HTR-8/SVneo (cell line): ENCODE results near the gene PCNX2.

Experiments
- DNase-seq: peaks from one replicate; pipeline ENCODE4 v3.0.0; 2011; ENCODE audit warnings: low spot score, mixed read lengths; ENCODE audit not compliant: insufficient read length
- FAIRE-seq: peaks from 2 replicates; lab custom pipeline; 2011; peaks lifted over from hg19 to GRCh38; lab: Jason Lieb, UNC

Gene PCNX2, protein sequence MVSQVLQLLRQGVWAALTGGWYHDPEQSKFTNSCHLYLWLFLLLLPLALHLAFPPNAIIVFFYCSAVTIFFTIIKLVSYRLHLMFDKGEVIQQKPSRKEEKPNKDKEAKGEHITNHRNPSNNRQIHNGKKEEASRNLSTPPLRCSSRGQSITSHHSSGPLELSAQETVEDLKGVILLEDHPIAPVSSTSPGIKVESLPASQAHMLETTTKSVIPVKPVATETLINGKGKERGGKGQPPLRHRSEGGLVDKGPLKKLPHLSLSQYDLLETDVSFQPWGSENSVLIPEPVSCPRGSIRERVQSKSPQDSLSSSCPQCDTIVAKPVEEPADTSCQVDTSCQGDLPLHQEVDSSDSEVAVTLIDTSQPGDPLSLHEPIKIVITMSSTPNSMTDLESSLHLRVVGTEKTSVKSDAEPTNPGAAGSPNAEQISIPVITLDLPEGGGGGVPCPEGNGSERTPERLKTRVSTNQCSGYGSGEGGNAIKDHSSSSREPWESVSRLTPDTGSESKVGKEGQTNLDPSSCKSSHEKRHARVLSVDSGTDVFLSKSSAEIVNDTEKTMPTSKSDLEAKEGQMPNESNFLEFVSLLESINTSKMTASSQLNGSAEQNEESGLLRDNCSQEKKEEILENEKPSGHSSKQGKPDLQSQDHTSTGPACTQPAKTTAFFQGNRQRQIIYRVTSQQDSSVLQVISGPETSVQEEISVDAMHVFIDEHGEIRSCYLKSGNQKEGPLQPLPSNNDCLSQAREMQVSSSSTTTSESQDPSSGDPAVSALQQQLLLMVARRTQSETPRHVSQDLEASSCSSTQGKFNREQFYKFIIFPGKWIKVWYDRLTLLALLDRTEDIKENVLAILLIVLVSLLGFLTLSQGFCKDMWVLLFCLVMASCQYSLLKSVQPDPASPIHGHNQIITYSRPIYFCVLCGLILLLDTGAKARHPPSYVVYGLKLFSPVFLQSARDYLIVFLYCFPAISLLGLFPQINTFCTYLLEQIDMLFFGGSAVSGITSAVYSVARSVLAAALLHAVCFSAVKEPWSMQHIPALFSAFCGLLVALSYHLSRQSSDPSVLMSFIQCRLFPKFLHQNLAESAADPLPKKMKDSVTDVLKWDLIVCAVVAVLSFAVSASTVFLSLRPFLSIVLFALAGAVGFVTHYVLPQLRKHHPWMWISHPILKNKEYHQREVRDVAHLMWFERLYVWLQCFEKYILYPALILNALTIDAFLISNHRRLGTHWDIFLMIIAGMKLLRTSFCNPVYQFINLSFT (N-terminal part only)

DNA sequence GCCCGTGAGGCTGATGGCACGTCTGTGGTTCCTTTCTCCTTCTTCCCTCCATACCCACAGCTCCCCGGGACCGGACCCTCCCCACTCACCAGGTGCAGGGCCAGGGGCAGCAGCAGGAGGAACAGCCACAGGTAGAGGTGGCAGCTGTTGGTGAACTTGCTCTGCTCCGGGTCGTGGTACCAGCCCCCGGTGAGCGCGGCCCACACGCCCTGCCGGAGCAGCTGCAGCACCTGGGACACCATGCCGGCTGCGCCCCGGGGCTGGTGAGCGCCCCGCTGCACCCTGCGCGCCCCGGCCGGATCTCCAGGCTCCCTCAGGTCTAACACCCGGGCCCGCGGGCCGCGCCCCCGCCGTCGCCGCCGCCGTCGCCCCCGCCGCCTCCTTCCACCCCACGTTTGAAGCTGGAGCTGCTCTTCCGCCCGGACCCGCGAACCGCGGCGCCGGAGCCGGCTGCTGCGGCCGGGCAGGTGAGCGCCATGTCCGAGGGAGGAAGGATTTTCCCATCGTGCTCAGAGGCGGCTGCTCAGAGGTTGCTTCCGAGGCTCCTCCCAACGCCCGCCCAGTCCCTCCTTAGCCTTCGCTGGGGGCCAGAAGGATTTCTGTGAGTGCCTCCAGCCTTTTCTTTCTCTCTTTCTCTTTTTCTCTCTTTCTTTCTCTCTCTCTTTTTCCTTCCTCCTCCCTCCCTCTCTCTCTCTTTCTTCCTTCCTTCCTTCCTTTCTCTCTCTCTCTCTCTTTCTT lies at the start of gene PCNX2:
TSS of gene PCNX2 (minus strand) at position 489 of the 738 bp plus-strand sequence. CDS start at position 242, 247 bp downstream.
- DNase-seq = peak; percentile 82
- peak; percentile 28 for FAIRE-seq

DNA sequence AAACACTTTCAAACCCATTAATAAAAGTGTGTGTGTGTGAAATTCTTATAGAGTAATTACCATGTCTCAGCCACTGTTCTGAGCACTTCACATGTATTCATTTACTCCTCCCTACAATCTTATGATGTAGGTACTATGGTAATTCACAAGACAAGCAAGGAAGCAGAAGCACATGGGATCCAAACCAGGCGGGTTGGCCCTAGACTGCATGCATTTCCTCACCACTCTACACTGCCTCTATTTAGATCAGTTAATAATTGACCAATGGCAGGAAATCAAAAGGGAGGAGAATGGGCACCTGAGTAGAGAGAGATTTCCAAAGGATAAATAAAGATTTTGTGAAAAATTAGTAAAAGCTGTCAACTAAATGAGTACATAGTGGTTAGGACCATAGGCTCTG lies 47.7 kb upstream of the PCNX2 start:
- no peak for DNase-seq
- no peak for FAIRE-seq

DNA sequence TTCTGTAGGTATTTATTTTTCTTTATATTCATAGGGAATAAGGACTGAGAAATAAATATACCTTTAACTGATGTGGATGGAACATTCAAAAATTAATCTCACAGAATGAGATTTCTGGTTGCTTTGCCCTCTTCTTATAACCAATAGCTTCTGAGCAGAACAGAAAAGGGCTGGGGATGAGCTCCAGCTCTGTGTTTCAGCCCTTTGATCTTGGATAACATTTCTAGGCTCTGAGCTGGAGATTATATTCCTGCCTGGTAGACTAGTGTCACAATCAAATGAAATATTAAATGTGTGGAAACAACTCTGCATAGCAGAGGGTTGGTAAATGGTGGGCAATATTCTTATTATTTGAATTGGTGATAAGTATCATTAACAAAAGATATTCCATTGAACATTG lies 46.6 kb upstream of the PCNX2 start:
- FAIRE-seq (no peak), DNase-seq (no peak)

DNA sequence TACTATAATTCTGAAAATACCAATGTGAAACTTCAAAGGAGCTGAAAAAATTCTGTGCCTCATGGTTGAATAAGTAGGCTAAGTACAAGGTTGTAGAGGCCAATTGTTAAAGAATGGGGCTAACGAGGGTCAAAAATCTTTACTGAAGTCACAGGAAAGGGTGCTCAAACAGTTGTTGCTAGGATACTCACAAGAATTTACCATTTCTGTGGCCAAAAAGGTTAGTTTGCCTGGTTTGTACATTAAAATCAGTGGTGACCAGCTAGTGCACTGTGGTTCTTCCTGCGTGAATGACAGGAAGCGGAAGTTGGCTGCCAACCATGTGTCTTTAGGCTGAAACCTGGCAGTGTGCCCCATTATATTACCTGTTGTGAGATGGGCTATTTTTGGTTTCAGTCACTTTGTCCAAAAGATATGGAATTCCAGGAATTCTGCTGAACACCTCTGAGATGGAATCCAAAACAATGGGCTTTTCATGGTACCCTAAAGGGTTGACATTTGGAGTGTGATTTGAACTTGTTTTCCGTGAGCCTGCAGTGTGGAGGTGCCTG lies 45.5 kb upstream of the PCNX2 start:
- DNase-seq (no peak), FAIRE-seq (no peak)

DNA sequence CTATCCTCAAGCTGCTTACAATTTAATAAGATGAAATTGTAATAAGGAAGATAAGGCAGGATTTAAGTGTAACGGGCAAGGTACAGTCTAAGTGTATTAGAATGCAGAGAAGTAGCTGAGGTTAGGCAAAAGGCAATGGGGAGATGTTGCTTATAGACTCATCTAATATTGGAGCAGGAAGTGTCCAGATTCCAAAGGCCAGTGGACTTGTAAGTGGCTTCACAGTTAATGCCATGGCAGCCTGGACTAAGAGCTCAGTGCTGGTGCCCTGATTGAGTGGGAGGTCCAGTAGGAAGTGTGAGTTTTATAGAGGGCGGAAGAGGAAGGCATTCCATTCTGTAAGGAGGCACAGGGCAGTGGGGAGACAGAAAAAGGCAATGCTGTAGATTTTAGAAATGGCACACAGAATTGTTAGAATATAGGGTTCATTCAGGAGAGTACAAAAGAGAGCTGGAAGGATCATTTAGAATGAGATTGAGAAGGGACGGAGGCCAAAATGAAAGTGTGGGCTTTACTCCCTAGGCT lies 44.6 kb upstream of the PCNX2 start:
- DNase-seq (no peak), FAIRE-seq (no peak)

DNA sequence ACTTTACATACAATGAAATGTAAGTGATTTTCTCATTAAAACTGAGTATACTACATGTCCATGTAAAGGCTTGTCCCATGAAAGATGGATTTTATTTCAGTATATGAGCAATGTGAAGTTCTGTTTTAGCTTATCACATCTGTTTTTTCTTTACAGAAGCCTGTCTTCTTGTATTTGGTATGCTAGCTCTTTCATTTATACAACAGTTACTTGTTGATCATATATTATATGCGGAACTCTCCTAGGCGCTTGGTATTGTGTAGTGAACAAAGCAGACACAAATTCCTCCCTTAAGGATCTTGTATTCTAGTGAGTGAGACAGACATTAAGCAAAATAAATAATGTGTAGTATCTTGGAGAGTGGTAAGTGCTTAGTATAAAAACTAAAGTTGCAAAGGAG lies 42.6 kb upstream of the PCNX2 start:
- FAIRE-seq (no peak), DNase-seq (no peak)

DNA sequence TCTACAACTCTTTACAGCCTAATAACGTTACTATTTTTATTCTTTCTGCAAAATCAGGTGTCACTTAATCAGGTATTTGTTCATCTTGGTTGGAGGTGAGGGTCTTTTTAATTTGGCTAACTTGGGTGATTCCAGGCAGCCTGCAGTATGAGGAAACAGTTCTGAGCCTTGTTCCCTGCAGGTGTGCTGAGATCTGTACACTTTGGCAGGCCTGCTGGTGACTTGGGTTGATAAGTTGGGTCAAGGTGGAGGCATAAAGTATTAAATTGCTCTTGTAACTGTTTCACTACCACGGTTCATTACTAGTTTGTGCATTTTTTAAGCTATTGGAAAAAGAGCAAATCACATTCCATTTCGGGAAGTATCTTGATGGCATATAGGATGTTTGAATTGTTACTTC lies 42.0 kb upstream of the PCNX2 start:
- no peak for DNase-seq
- FAIRE-seq = no peak

DNA sequence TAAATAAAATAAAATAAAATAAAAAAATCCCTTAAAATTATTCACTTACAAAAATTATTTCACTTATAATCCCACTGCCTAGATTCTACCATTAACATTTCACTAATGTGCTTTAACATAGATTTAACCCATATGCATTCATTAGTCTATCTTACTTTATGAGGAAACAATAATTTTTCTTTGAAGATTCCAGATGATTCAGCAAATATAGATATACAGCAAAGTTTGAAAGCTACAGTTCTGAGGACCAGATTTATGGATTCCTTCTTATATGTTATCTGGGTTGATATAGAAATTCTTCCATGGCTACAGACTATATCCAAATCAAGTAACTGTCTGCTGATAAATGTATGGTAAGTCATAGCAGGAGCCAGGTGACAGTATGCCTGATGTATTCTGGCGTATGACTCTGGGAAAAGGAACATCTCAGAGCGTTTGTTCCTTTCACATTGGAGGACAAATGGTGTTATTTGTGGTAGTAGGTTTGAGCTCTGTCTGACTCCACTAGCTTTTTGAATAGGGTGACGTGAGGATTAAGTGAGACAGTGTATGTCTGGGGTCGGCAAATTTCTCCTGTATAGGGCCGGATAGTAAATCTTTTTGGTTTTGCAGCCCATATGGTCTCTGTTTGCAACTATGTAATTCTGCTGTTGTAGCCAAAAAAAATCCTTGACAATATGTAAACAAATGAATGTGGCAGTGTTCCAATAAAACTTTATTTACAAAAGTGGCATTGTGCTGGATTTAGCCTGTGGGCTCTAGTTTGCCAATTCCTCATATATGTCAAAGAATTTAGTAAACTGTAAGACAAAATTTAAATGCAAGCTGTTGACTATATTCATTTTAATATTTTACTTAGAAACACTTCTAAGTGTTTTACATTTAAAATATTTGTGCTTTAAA lies 41.3 kb upstream of the PCNX2 start:
- FAIRE-seq = no peak
- DNase-seq = no peak

DNA sequence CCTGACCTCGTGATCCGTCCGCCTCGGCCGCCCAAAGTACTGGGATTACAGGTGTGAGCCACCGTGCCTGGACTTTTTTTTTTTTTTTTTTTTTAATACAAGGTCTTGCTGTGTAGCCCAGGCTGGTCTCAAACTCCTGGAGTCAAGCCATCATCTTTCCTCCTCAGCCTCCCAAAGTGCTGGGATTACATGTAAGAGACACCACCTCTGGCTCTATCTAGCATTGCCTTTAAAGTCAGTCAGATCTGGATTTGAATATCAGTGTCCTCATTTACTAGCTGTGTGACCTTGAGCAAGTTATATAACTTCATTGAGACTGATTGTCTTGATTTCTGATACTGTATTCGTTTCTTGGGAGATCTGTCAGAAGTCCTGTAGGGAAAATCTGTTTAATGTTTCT lies 38.6 kb upstream of the PCNX2 start:
- DNase-seq (no peak), FAIRE-seq (no peak)

DNA sequence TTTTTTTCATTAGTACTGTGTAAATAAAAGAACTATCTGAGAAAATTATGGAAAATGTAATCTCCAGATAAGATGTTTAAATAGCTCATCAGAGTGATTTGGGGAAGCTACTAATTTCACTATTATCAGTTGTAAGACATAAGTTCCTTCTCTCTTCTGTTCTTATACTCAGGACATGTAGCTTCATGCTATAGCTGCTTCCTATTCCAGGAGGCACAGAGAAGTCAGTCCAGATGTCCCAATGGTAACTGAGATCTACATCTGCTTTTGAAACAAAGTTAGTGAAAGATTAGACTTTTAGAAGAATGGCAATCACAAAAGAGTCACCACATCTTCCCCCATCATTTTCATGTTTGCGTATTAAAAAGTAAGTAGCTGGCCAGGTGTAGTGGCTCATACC lies 37.6 kb upstream of the PCNX2 start:
- DNase-seq = no peak
- FAIRE-seq = no peak

DNA sequence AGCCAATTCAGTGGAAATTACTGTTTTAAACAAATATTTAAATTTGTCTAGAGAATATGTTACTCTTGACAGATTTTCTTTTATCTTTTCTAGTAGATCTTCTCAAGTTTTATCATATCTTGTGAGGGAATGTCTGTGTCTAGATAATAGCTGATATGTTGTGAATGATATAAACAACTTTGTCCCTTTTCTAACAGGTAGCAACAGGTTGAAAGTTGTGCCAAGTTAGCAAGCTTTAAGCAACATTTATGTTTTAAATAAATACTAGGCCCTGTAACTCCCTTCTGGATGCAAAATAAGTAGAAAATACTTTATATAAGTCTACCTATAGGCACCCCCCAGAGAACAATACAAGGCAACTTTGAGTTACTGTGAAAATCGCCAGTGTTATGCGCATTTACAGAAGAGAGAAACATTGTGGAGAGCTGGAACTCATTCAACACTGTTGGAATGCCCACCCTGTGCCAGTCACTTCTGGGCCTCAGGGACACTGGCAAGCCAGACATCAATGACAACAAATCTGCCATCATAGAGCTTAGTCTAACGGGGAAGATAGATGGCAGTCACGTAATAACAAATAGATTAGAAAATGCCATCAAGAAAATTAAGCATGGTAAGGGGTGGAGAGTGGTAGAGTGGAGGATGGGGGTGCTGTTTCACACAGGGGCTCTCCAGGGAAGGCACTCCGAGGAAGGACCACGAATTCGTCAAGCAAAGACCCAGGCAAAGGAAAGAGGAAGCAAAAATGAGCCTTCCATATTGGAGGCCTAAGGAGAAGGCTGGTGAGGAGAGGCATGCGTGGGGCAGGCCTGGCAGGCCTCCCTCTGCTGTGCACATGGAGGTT lies 36.4 kb upstream of the PCNX2 start:
- DNase-seq = no peak
- no peak for FAIRE-seq

DNA sequence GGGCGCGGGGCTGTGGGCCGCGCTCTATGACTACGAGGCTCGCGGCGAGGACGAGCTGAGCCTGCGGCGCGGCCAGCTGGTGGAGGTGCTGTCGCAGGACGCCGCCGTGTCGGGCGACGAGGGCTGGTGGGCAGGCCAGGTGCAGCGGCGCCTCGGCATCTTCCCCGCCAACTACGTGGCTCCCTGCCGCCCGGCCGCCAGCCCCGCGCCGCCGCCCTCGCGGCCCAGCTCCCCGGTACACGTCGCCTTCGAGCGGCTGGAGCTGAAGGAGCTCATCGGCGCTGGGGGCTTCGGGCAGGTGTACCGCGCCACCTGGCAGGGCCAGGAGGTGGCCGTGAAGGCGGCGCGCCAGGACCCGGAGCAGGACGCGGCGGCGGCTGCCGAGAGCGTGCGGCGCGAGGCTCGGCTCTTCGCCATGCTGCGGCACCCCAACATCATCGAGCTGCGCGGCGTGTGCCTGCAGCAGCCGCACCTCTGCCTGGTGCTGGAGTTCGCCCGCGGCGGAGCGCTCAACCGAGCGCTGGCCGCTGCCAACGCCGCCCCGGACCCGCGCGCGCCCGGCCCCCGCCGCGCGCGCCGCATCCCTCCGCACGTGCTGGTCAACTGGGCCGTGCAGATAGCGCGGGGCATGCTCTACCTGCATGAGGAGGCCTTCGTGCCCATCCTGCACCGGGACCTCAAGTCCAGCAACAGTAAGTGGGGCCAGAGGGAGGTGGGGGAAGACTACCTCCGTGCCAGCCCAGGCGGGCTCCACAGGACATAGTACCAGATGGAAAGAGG lies 32.8 kb upstream of the PCNX2 start:
- DNase-seq (peak; percentile 14), FAIRE-seq (peak; percentile 16)

DNA sequence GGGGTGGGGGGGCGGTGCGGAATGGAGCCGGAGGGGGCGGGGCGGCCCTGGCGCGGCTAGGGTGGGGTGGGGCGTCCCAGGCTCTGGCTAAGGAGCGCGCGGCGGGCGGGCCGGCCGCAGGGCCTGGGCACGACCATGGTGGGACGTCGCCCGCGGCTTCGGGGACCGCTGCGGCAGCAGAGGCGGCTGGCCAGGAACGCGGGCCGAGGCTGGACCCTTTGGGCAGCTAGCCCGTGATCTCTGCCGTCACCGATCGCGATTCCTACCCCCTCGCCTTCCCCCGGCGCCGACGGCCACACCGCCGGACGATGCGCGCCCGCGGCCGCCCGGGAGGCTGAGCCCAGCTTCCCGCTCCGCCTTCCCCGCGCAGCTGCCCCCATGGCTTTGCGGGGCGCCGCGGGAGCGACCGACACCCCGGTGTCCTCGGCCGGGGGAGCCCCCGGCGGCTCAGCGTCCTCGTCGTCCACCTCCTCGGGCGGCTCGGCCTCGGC lies 32.2 kb upstream of the PCNX2 start, which contains the start of gene MAP3K21:
TSS of gene MAP3K21 (plus strand) at position 74 of the 491 bp plus-strand sequence. CDS start at position 379, 305 bp downstream.
- DNase-seq (no peak), FAIRE-seq (no peak)

DNA sequence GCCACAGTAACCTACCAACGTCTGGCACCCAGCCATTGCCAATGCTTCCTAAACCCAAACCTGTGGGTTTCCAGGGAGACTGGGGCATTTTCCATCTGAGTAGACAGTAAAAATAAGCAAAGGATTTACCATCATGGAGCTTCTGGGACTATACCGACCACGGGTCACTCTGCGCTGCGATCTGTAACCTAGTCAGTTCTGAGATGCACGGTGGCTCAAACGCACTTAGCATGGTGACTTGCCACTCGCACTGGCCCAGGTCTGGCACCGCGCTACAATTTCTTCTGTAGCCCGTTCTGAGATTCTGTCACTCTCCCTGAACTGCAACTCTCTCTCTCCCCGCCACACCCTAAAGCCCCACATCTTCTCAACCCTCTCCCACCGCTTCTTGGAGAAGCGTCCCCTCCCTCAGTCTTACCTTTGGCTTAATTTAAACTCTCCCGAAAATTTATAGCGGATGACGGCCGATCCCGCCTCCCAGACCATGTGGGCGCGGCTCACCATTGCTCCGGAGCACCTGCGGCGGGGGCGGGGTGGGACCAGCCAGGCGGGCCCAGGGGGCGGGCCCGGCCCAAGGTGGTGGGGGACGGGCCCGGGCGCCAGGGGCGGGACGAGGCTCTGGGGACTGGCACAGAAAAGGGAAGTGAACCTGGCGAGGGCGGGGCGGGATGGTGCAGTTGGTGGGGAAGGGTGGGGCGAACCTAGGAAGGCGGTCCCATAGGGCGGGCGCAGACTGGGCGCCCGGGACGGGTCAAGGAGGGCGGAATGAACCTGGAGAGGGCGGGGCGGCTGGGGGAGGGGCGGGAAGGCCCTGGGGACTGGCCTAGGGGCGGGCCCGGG lies 31.5 kb upstream of the PCNX2 start:
- DNase-seq (peak; percentile 87), FAIRE-seq (peak; percentile 54)

DNA sequence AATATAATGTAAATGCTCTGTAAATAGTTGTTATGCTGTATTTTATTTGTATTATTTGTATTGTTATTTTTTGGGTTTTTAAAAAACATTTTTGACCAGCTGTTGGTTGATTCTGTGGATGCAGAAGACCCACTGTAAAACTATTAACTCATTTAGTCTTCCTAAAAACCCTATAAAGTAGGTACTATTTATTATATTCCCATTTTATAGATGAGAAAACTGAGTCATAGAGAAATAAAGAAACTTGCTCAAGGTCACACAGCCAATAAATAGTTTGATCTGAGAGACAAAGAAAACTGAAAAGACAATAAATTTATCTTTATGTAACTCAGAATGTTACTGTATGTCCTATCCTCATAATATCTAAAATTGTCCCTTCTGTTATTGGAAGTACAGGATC lies 30.8 kb upstream of the PCNX2 start:
- DNase-seq (no peak), FAIRE-seq (no peak)

DNA sequence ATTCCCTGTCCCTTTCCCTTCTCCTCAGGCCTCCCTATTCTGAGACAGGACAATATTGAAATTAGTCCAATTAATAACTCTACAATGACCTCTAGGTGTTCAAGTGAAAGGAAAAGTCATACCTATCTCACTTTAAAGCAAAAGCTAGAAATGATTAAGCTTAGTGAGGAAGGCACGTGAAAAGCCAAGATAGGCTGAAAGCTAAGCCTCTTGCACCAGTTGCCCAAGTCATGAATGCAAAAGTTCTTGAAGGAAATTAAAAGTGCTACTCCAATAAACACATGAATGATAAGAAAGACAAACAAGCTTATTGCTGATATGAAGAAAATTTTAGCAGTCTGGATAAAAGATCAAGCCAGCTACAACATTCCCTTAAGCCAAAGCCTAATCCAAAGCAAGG lies 28.2 kb upstream of the PCNX2 start:
- FAIRE-seq = no peak
- no peak for DNase-seq
